WTC11 (cell line): ENCODE measurements around the gene TBC1D22A. TPM values are rescaled to one million over a fixed set of nuclear protein-coding genes. Genes with fewer than 3 reads are reported as not detected.

Experiments
- ATAC-seq: fragments of 200-7000 bp; cut with Tn5 transposase; 2 replicates; pipeline ENCODE4 v1.10.0; 2021; ENCODE audit warnings: mild to moderate bottlenecking, moderate library complexity
- CTCF ChIA-PET: fragments of 300-600 bp; sonication (Branson Sonifier 250); formaldehyde crosslinking; loops from one replicate; lab custom pipeline; 2021; ENCODE audit warnings: antibody characterized with exemption; lab: Charles Lee
- POLR2A ChIA-PET: fragments of 350-600 bp; sonication (Branson Sonifier 250); formaldehyde crosslinking; loops from one replicate; lab custom pipeline; 2021; ENCODE audit warnings: antibody characterized with exemption; lab: Charles Lee
- DNase-seq: peaks from one replicate; pipeline ENCODE4 v3.0.0; 2021; ENCODE audit warnings: low spot score
- H3K27ac Mint-ChIP-seq: 2 replicates; pipeline ENCODE4 v1.8.0; 2021; ENCODE audit warnings: mixed read lengths
- H3K27me3 Mint-ChIP-seq: 2 replicates; pipeline ENCODE4 v1.8.0; 2021; ENCODE audit warnings: low read depth, mild to moderate bottlenecking, moderate library complexity, mixed read lengths
- H3K36me3 Mint-ChIP-seq: 2 replicates; pipeline ENCODE4 v1.8.0; 2021; ENCODE audit warnings: mixed read lengths
- H3K4me1 Mint-ChIP-seq: 2 replicates; pipeline ENCODE4 v1.8.0; 2022; ENCODE audit warnings: mixed read lengths
- H3K4me3 Mint-ChIP-seq: 2 replicates; pipeline ENCODE4 v1.8.0; 2021; ENCODE audit warnings: mild to moderate bottlenecking, moderate library complexity, mixed read lengths
- H3K9me3 Mint-ChIP-seq: 2 replicates; pipeline ENCODE4 v1.8.0; 2021; ENCODE audit warnings: mixed read lengths
- CREB1 ChIP-seq: sonication (generic); formaldehyde crosslinking; IDR thresholded peaks from 2 replicates; pipeline ENCODE4 v1.8.0; 2023; ENCODE audit warnings: mild to moderate bottlenecking, missing genetic modification reagents
- CREM ChIP-seq: sonication (generic); formaldehyde crosslinking; IDR thresholded peaks from 2 replicates; pipeline ENCODE4 v1.8.1; 2022; ENCODE audit warnings: mild to moderate bottlenecking, missing genetic modification reagents, moderate library complexity
- ETV6 ChIP-seq: sonication (generic); formaldehyde crosslinking; IDR thresholded peaks from 2 replicates; pipeline ENCODE4 v1.8.1; 2022; ENCODE audit warnings: mild to moderate bottlenecking, missing genetic modification reagents
- FOXP1 ChIP-seq: sonication (generic); formaldehyde crosslinking; IDR thresholded peaks from 2 replicates; pipeline ENCODE4 v1.8.0; 2022; ENCODE audit warnings: missing genetic modification reagents, mild to moderate bottlenecking, moderate library complexity, borderline replicate concordance
- HMGA2 ChIP-seq: fragments of 250-450 bp; sonication (Bioruptor Pico); IDR thresholded peaks from 2 replicates; pipeline ENCODE4 v1.4.0; 2021; ENCODE audit warnings: mild to moderate bottlenecking, moderate library complexity
- JUN ChIP-seq: sonication (generic); formaldehyde crosslinking; IDR thresholded peaks from 2 replicates; pipeline ENCODE4 v1.8.0; 2023; ENCODE audit warnings: mild to moderate bottlenecking, missing genetic modification reagents
- NR3C1 ChIP-seq: sonication (generic); formaldehyde crosslinking; conservative IDR thresholded peaks from 2 replicates; pipeline ENCODE4 v1.8.1; 2023; ENCODE audit warnings: low read depth, mild to moderate bottlenecking, missing genetic modification reagents
- OVOL2 ChIP-seq: fragments of 250-450 bp; sonication (Bioruptor Pico); IDR thresholded peaks from 2 replicates; pipeline ENCODE4 v1.9.0; 2021; ENCODE audit warnings: mild to moderate bottlenecking, borderline replicate concordance
- SMAD4 ChIP-seq: sonication (generic); formaldehyde crosslinking; IDR thresholded peaks from 2 replicates; pipeline ENCODE4 v1.8.0; 2022; ENCODE audit warnings: mild to moderate bottlenecking, missing genetic modification reagents
- SOX15 ChIP-seq: fragments of 250-450 bp; sonication (Bioruptor Pico); IDR thresholded peaks from 2 replicates; pipeline ENCODE4 v1.9.0; 2021; ENCODE audit warnings: mild to moderate bottlenecking
- TEAD1 ChIP-seq: sonication (generic); formaldehyde crosslinking; IDR thresholded peaks from 2 replicates; pipeline ENCODE4 v1.8.0; 2022; ENCODE audit warnings: mild to moderate bottlenecking, missing genetic modification reagents
- TP53 ChIP-seq: sonication (generic); formaldehyde crosslinking; IDR thresholded peaks from 2 replicates; pipeline ENCODE4 v1.8.1; 2023; ENCODE audit warnings: mild to moderate bottlenecking, missing genetic modification reagents
- ZNF138 ChIP-seq: sonication (generic); formaldehyde crosslinking; conservative IDR thresholded peaks from 2 replicates; pipeline ENCODE4 v1.8.1; 2022; ENCODE audit warnings: mild to moderate bottlenecking, moderate library complexity, missing genetic modification reagents
- ZNF317 ChIP-seq: sonication (generic); formaldehyde crosslinking; IDR thresholded peaks from 2 replicates; pipeline ENCODE4 v1.8.1; 2023; ENCODE audit warnings: low read depth, mild to moderate bottlenecking, moderate library complexity, missing genetic modification reagents, borderline replicate concordance
- ZNF396 ChIP-seq: fragments of 250-450 bp; sonication (Bioruptor Pico); IDR thresholded peaks from 2 replicates; pipeline ENCODE4 v1.8.0; 2021; ENCODE audit warnings: mild to moderate bottlenecking, moderate library complexity, borderline replicate concordance
- ZNF671 ChIP-seq: fragments of 250-450 bp; sonication (Bioruptor Pico); IDR thresholded peaks from 2 replicates; pipeline ENCODE4 v1.8.0; 2021; ENCODE audit warnings: mild to moderate bottlenecking
- total RNA-seq: library from RNA; stranded (reverse); gene quantifications from 3 replicates; pipeline ENCODE4 v1.2.3, GENCODE V29; 2021
- TF ChIP-seq, protein P1 (sequence below): sonication (generic); formaldehyde crosslinking; conservative IDR thresholded peaks from 2 replicates; pipeline ENCODE4 v1.8.1; 2022; ENCODE audit warnings: mild to moderate bottlenecking, missing genetic modification reagents
- TF ChIP-seq, protein P2 (sequence below): sonication (generic); formaldehyde crosslinking; IDR thresholded peaks from 2 replicates; pipeline ENCODE4 v1.8.1; 2023; ENCODE audit warnings: mild to moderate bottlenecking, missing genetic modification reagents
- TF ChIP-seq, protein P3 (sequence below): sonication (generic); formaldehyde crosslinking; IDR thresholded peaks from 2 replicates; pipeline ENCODE4 v1.8.1; 2022; ENCODE audit warnings: low read depth, mild to moderate bottlenecking, moderate library complexity, missing genetic modification reagents, borderline replicate concordance
- TF ChIP-seq, protein P4 (sequence below): sonication (generic); formaldehyde crosslinking; IDR thresholded peaks from 2 replicates; pipeline ENCODE4 v1.8.1; 2022; ENCODE audit warnings: low read depth, missing genetic modification reagents, borderline replicate concordance
- TF ChIP-seq, protein P5 (sequence below): sonication (generic); formaldehyde crosslinking; IDR thresholded peaks from 2 replicates; pipeline ENCODE4 v1.8.0; 2022; ENCODE audit warnings: mild to moderate bottlenecking, missing genetic modification reagents
- TF ChIP-seq, protein P6 (sequence below): sonication (generic); formaldehyde crosslinking; IDR thresholded peaks from 2 replicates; pipeline ENCODE4 v1.8.1; 2023; ENCODE audit warnings: mild to moderate bottlenecking, missing genetic modification reagents, moderate library complexity
- TF ChIP-seq, protein P7 (sequence below): sonication (generic); formaldehyde crosslinking; IDR thresholded peaks from 2 replicates; pipeline ENCODE4 v1.8.0; 2023; ENCODE audit warnings: missing genetic modification reagents, mild to moderate bottlenecking, borderline replicate concordance

Gene TBC1D22A
- total RNA-seq, 1 experiment from 2014 or later = 18.1 TPM

DNA sequence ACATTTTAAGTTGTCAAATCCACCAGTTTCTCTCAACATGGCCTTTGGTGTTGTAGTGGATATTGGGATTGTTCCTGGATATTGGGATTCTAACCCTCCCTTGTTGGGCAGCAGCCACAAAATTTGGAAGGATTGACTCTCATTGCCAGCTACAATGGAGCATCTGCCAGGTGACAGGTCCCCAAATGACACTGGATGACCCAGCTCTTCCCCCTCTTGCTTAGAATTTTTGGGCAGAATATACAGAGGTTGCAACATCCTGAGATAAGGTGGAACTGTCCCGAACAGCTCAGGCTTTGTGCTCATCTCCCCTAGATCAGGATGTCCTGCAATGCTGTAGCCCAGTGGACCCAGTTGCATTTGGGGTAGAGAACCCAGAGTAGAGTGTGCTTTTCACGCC, 5.3 kb upstream of the TBC1D22A start (continued):
- TF ChIP-seq, protein P1, sequence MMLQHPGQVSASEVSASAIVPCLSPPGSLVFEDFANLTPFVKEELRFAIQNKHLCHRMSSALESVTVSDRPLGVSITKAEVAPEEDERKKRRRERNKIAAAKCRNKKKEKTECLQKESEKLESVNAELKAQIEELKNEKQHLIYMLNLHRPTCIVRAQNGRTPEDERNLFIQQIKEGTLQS (CRISPR knock-in tag) = no peak
- TF ChIP-seq, protein P2, sequence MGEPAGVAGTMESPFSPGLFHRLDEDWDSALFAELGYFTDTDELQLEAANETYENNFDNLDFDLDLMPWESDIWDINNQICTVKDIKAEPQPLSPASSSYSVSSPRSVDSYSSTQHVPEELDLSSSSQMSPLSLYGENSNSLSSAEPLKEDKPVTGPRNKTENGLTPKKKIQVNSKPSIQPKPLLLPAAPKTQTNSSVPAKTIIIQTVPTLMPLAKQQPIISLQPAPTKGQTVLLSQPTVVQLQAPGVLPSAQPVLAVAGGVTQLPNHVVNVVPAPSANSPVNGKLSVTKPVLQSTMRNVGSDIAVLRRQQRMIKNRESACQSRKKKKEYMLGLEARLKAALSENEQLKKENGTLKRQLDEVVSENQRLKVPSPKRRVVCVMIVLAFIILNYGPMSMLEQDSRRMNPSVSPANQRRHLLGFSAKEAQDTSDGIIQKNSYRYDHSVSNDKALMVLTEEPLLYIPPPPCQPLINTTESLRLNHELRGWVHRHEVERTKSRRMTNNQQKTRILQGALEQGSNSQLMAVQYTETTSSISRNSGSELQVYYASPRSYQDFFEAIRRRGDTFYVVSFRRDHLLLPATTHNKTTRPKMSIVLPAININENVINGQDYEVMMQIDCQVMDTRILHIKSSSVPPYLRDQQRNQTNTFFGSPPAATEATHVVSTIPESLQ = no peak
- TF ChIP-seq TP53 (CRISPR knock-in tag) = no peak
- TF ChIP-seq, protein P3, sequence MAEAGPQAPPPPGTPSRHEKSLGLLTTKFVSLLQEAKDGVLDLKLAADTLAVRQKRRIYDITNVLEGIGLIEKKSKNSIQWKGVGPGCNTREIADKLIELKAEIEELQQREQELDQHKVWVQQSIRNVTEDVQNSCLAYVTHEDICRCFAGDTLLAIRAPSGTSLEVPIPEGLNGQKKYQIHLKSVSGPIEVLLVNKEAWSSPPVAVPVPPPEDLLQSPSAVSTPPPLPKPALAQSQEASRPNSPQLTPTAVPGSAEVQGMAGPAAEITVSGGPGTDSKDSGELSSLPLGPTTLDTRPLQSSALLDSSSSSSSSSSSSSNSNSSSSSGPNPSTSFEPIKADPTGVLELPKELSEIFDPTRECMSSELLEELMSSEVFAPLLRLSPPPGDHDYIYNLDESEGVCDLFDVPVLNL (CRISPR knock-in tag) = no peak

DNA sequence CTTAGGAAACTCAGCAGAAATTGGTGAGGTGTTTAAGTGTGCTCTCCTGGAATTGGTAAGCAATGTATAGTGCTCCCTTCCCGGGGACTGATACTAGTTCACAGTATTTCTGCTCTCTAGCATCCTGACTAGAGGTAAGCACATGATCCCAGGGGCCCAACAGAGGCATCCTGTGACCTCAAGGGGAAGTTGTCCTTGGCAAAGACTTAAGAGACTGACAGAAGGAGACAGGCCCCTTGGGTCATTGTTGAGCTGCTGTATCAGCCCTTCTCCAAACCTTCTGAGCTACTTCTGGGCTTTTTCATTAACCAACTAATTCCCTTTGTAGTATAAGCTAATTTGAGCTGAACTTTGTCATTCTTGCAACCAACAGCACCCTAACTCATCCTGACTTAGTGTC, 4.3 kb upstream of the TBC1D22A start:
- peaks cover 26% of the 10 kb centered on the region for H3K36me3 Mint-ChIP-seq
- H3K27me3 Mint-ChIP-seq = no peaks in the 10 kb centered on the region; the same call in 1 of the 2 replicates
- H3K9me3 Mint-ChIP-seq = peaks cover 27% of the 10 kb centered on the region
- H3K4me3 Mint-ChIP-seq = no peak overlapping the region
- H3K27ac Mint-ChIP-seq = no peak overlapping the region
- DNase-seq = no peak
- TF ChIP-seq SOX15 (CRISPR knock-in tag) (no peak), JUN (CRISPR knock-in tag) (no peak), TEAD1 (CRISPR knock-in tag) (no peak), HMGA2 (CRISPR knock-in tag) (no peak), CREB1 (CRISPR knock-in tag) (no peak), SMAD4 (CRISPR knock-in tag) (no peak), CREM (CRISPR knock-in tag) (no peak), ETV6 (CRISPR knock-in tag) (no peak), ZNF138 (CRISPR knock-in tag) (no peak), ZNF317 (CRISPR knock-in tag) (no peak), OVOL2 (no peak), ZNF671 (CRISPR knock-in tag) (no peak), FOXP1 (CRISPR knock-in tag) (no peak), NR3C1 (CRISPR knock-in tag) (no peak), ZNF396 (CRISPR knock-in tag) (no peak)
- TF ChIP-seq, protein P4, sequence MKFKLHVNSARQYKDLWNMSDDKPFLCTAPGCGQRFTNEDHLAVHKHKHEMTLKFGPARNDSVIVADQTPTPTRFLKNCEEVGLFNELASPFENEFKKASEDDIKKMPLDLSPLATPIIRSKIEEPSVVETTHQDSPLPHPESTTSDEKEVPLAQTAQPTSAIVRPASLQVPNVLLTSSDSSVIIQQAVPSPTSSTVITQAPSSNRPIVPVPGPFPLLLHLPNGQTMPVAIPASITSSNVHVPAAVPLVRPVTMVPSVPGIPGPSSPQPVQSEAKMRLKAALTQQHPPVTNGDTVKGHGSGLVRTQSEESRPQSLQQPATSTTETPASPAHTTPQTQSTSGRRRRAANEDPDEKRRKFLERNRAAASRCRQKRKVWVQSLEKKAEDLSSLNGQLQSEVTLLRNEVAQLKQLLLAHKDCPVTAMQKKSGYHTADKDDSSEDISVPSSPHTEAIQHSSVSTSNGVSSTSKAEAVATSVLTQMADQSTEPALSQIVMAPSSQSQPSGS = no peak
- TF ChIP-seq, protein P3 (CRISPR knock-in tag) = no peak
- TF ChIP-seq, protein P5, sequence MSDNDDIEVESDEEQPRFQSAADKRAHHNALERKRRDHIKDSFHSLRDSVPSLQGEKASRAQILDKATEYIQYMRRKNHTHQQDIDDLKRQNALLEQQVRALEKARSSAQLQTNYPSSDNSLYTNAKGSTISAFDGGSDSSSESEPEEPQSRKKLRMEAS = no peak
- TF ChIP-seq, protein P6, sequence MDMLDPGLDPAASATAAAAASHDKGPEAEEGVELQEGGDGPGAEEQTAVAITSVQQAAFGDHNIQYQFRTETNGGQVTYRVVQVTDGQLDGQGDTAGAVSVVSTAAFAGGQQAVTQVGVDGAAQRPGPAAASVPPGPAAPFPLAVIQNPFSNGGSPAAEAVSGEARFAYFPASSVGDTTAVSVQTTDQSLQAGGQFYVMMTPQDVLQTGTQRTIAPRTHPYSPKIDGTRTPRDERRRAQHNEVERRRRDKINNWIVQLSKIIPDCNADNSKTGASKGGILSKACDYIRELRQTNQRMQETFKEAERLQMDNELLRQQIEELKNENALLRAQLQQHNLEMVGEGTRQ (CRISPR knock-in tag) = no peak
- TF ChIP-seq, protein P7, sequence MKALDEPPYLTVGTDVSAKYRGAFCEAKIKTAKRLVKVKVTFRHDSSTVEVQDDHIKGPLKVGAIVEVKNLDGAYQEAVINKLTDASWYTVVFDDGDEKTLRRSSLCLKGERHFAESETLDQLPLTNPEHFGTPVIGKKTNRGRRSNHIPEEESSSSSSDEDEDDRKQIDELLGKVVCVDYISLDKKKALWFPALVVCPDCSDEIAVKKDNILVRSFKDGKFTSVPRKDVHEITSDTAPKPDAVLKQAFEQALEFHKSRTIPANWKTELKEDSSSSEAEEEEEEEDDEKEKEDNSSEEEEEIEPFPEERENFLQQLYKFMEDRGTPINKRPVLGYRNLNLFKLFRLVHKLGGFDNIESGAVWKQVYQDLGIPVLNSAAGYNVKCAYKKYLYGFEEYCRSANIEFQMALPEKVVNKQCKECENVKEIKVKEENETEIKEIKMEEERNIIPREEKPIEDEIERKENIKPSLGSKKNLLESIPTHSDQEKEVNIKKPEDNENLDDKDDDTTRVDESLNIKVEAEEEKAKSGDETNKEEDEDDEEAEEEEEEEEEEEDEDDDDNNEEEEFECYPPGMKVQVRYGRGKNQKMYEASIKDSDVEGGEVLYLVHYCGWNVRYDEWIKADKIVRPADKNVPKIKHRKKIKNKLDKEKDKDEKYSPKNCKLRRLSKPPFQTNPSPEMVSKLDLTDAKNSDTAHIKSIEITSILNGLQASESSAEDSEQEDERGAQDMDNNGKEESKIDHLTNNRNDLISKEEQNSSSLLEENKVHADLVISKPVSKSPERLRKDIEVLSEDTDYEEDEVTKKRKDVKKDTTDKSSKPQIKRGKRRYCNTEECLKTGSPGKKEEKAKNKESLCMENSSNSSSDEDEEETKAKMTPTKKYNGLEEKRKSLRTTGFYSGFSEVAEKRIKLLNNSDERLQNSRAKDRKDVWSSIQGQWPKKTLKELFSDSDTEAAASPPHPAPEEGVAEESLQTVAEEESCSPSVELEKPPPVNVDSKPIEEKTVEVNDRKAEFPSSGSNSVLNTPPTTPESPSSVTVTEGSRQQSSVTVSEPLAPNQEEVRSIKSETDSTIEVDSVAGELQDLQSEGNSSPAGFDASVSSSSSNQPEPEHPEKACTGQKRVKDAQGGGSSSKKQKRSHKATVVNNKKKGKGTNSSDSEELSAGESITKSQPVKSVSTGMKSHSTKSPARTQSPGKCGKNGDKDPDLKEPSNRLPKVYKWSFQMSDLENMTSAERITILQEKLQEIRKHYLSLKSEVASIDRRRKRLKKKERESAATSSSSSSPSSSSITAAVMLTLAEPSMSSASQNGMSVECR (CRISPR knock-in tag) = no peak
- POLR2A ChIA-PET = no interaction called here
- peaks cover 14% of the 10 kb centered on the region for H3K4me1 Mint-ChIP-seq
- CTCF ChIA-PET = interaction anchor here (0.5 to 2.1 kb wide), 15 partner anchors 8 to 422 kb away, joined by 3 to 18 read pairs (median 5); partner anchors contain the start of genes CERK and TRMU
- ATAC-seq = no peak
